ENCODE measurements around the gene PTPRN2. TPM values are rescaled to one million over a fixed set of nuclear protein-coding genes. Genes with fewer than 3 reads are reported as not detected.

The PTPRN2 gene
- total and polyA plus RNA-seq, 2 of the 13 experiments (the other 11 are each of a cell fraction or from before 2014, with no cell fraction given) = 2.5 to 24.2 TPM

- ATAC-seq = no peak
- no peak for DNase-seq (ENCODE audit: low spot score)
- no peak overlapping the region for H3K4me3 ChIP-seq (replicated peaks in 1 of 3; ENCODE audit: insufficient read depth in 1 of 3, low read depth in 2 of 3, low read length in 3 of 3)
- H3K9ac ChIP-seq (ENCODE audit: insufficient read depth, low read depth, low read length) = no peak overlapping the region
- TF ChIP-seq TFAP4 (IDR thresholded peaks at IDR 0.05; ENCODE audit: borderline replicate concordance, low read depth) = no peak
- TF ChIP-seq, protein P1, sequence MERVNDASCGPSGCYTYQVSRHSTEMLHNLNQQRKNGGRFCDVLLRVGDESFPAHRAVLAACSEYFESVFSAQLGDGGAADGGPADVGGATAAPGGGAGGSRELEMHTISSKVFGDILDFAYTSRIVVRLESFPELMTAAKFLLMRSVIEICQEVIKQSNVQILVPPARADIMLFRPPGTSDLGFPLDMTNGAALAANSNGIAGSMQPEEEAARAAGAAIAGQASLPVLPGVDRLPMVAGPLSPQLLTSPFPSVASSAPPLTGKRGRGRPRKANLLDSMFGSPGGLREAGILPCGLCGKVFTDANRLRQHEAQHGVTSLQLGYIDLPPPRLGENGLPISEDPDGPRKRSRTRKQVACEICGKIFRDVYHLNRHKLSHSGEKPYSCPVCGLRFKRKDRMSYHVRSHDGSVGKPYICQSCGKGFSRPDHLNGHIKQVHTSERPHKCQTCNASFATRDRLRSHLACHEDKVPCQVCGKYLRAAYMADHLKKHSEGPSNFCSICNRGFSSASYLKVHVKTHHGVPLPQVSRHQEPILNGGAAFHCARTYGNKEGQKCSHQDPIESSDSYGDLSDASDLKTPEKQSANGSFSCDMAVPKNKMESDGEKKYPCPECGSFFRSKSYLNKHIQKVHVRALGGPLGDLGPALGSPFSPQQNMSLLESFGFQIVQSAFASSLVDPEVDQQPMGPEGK (CRISPR knock-in tag; IDR thresholded peaks at IDR 0.05) = no peak
- TF ChIP-seq HDAC1 (CRISPR knock-in tag; IDR thresholded peaks at IDR 0.05) = no peak
- WGBS (ENCODE audit: low lambda C conversion rate) = 88% methylated on average over 4 of the region's 21 CpGs
- H3K9me3 ChIP-seq (ENCODE audit: low read length) = no peaks in the 10 kb centered on the region
- no peak overlapping the region for H3K27ac ChIP-seq (ENCODE audit: extremely low read length, insufficient read depth, low read length)
- in situ Hi-C loops (cut with HindIII; ENCODE audit: extremely low pct_ligation_motif_present, low pct_unique_long_range_greater_than_20kb) (no loop called here), intact Hi-C loops (cut with micrococcal nuclease; ENCODE audit: unreplicated experiment) (no loop called here)
- CTCF ChIA-PET (ENCODE audit: low intra/inter-chr PET ratio, low total read pairs) = no interaction called here
- H3K27me3 ChIP-seq (ENCODE audit: control insufficient read depth in 1 of 2, insufficient read depth in 2 of 2, low read length in 2 of 2) = 0 out of 5 replicates have a peak, but pooled peaks cover 0 to 2% of the 10 kb centered on the region in 2 experiments
- no peaks in the 10 kb centered on the region for H3K4me1 ChIP-seq (ENCODE audit: insufficient read depth, low read length)
- no peaks in the 10 kb centered on the region for H3K36me3 ChIP-seq (replicated peaks in 1 of 2; ENCODE audit: control insufficient read depth in 1 of 2, insufficient read depth in 2 of 2, low read length in 2 of 2)
- H2AFZ ChIP-seq (ENCODE audit: low read length) = no peak overlapping the region
- H4K20me1 ChIP-seq (ENCODE audit: insufficient read depth, low read length) = 0 out of 2 replicates have a peak, but pooled peaks cover 3% of the 10 kb centered on the region
- no peak overlapping the region for H3K4me2 ChIP-seq (ENCODE audit: low read depth, low read length)
- POLR2A ChIA-PET = no interaction called here
- no peak for FAIRE-seq
- H3K79me2 ChIP-seq (ENCODE audit: insufficient read depth, low read length) = no peaks in the 10 kb centered on the region
- no TSS peak for BruUV-seq (replicated peaks)
These were observed 726.6 kb downstream of the PTPRN2 start for GRCh38 chr7:157861031-157861491.

DNA sequence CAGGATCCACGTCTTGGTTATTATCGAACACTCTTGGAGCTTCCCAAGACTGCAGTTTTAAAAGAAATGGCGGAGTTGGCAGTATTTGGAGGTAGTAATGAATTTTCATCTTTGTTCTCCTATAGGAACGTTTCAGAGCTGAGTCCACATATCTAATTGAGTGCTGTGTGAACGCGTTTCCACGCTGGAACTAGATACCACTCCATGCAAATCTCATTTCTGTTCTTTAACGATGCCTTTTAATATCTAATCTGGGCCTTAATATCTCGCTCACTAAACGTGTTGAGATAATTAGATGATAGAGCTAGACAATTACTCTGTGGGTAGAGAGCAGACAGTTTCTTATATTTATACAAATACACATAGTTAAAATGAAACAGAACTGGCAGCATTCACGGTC lies 727.2 kb downstream of the PTPRN2 start:
- BruUV-seq (replicated peaks) = no TSS peak
- FAIRE-seq (no peak), DNase-seq (ENCODE audit: low spot score) (no peak), ATAC-seq (no peak)
- WGBS (ENCODE audit: low lambda C conversion rate) = 90% methylated on average over 11 of the region's 11 CpGs
- H3K27me3 ChIP-seq (ENCODE audit: control insufficient read depth in 1 of 2, insufficient read depth in 2 of 2, low read length in 2 of 2) = 0 out of 5 replicates have a peak, but pooled peaks cover 0 to 2% of the 10 kb centered on the region in 2 experiments
- CTCF ChIA-PET (ENCODE audit: low intra/inter-chr PET ratio, low total read pairs) = no interaction called here
- no peak overlapping the region for H3K27ac ChIP-seq (ENCODE audit: extremely low read length, insufficient read depth, low read length)
- H3K4me3 ChIP-seq (replicated peaks in 1 of 3; ENCODE audit: insufficient read depth in 1 of 3, low read depth in 2 of 3, low read length in 3 of 3) = no peak overlapping the region
- intact Hi-C loops (cut with micrococcal nuclease; ENCODE audit: unreplicated experiment) (no loop called here), in situ Hi-C loops (cut with HindIII; ENCODE audit: extremely low pct_ligation_motif_present, low pct_unique_long_range_greater_than_20kb) (no loop called here)
- no peaks in the 10 kb centered on the region for H3K9me3 ChIP-seq (ENCODE audit: low read length)
- H3K4me2 ChIP-seq (ENCODE audit: low read depth, low read length) = no peak overlapping the region
- H3K79me2 ChIP-seq (ENCODE audit: insufficient read depth, low read length) = no peaks in the 10 kb centered on the region
- POLR2A ChIA-PET = no interaction called here
- H2AFZ ChIP-seq (ENCODE audit: low read length) = no peak overlapping the region
- H4K20me1 ChIP-seq (ENCODE audit: insufficient read depth, low read length) = 0 out of 2 replicates have a peak, but pooled peaks cover 6% of the 10 kb centered on the region
- H3K4me1 ChIP-seq (ENCODE audit: insufficient read depth, low read length) = peaks cover 3% of the 10 kb centered on the region; the same call in 1 of the 2 replicates
- H3K36me3 ChIP-seq (replicated peaks in 1 of 2; ENCODE audit: control insufficient read depth in 1 of 2, insufficient read depth in 2 of 2, low read length in 2 of 2) = no peaks in the 10 kb centered on the region
- H3K9ac ChIP-seq (ENCODE audit: insufficient read depth, low read depth, low read length) = no peak overlapping the region
- TF ChIP-seq NR2F1 (CRISPR knock-in tag; IDR thresholded peaks at IDR 0.05) (no peak), NFIC (IDR thresholded peaks at IDR 0.05; ENCODE audit: low read length) (no peak), ZNF33A (CRISPR knock-in tag; IDR thresholded peaks at IDR 0.05; ENCODE audit: borderline replicate concordance) (no peak), TAF15 (IDR thresholded peaks at IDR 0.05; ENCODE audit: low read depth, low read length, poor library complexity, severe bottlenecking) (no peak), ZKSCAN1 (IDR thresholded peaks at IDR 0.05; ENCODE audit: low read length) (no peak), MED8 (CRISPR knock-in tag; IDR thresholded peaks at IDR 0.05; ENCODE audit: insufficient replicate concordance) (no peak)
- TF ChIP-seq, protein P2, sequence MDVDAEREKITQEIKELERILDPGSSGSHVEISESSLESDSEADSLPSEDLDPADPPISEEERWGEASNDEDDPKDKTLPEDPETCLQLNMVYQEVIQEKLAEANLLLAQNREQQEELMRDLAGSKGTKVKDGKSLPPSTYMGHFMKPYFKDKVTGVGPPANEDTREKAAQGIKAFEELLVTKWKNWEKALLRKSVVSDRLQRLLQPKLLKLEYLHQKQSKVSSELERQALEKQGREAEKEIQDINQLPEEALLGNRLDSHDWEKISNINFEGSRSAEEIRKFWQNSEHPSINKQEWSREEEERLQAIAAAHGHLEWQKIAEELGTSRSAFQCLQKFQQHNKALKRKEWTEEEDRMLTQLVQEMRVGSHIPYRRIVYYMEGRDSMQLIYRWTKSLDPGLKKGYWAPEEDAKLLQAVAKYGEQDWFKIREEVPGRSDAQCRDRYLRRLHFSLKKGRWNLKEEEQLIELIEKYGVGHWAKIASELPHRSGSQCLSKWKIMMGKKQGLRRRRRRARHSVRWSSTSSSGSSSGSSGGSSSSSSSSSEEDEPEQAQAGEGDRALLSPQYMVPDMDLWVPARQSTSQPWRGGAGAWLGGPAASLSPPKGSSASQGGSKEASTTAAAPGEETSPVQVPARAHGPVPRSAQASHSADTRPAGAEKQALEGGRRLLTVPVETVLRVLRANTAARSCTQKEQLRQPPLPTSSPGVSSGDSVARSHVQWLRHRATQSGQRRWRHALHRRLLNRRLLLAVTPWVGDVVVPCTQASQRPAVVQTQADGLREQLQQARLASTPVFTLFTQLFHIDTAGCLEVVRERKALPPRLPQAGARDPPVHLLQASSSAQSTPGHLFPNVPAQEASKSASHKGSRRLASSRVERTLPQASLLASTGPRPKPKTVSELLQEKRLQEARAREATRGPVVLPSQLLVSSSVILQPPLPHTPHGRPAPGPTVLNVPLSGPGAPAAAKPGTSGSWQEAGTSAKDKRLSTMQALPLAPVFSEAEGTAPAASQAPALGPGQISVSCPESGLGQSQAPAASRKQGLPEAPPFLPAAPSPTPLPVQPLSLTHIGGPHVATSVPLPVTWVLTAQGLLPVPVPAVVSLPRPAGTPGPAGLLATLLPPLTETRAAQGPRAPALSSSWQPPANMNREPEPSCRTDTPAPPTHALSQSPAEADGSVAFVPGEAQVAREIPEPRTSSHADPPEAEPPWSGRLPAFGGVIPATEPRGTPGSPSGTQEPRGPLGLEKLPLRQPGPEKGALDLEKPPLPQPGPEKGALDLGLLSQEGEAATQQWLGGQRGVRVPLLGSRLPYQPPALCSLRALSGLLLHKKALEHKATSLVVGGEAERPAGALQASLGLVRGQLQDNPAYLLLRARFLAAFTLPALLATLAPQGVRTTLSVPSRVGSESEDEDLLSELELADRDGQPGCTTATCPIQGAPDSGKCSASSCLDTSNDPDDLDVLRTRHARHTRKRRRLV (CRISPR knock-in tag; IDR thresholded peaks at IDR 0.05) = no peak
